ENCODE results near the gene KIRREL3.

- TF ChIP-seq YY1 (IDR thresholded peaks at IDR 0.05; ENCODE audit: insufficient read depth, insufficient read length) (no peak), ZNF274 (IDR thresholded peaks at IDR 0.05; ENCODE audit: low read depth, low read length) (no peak), SUZ12 (IDR thresholded peaks at IDR 0.05; ENCODE audit: extremely low read depth, insufficient read depth, insufficient read length) (no peak)
These were observed 128.8 kb downstream of the KIRREL3 start for GRCh38 chr11:126871792-126872191.

Measured in NT2/D1 (cell line).